Activated CD8-positive, alpha-beta T cell treated with anti-CD3 and anti-CD28 coated beads for 36 hours (primary cell): ENCODE data around the gene FSIP1. TPM values are rescaled to one million over a fixed set of nuclear protein-coding genes. Genes with fewer than 3 reads are reported as not detected.

Experiments
- ATAC-seq: fragments of 200-7000 bp; cut with Tn5 transposase; one replicate; pipeline ENCODE4 v1.10.0; 2021; ENCODE audit warnings: mild to moderate bottlenecking, moderate library complexity
- CTCF ChIA-PET: fragments of 350-600 bp; sonication (Branson Sonifier 250); formaldehyde crosslinking; loops from one replicate; lab custom pipeline; 2021; ENCODE audit warnings: antibody characterized with exemption; lab: Charles Lee
- POLR2A ChIA-PET: fragments of 350-600 bp; sonication (Branson Sonifier 250); formaldehyde crosslinking; loops from one replicate; lab custom pipeline; 2021; ENCODE audit warnings: antibody characterized with exemption; lab: Charles Lee
- DNase-seq: peaks from one replicate; pipeline ENCODE4 v3.0.0-alpha.2; 2020
- H3K27ac Mint-ChIP-seq: one replicate; pipeline ENCODE4 v1.8.0; 2021; ENCODE audit warnings: mild to moderate bottlenecking, mixed read lengths
- H3K27me3 Mint-ChIP-seq: one replicate; pipeline ENCODE4 v1.8.0; 2021; ENCODE audit warnings: mixed read lengths
- H3K36me3 Mint-ChIP-seq: one replicate; pipeline ENCODE4 v1.8.0; 2021; ENCODE audit warnings: low read depth, mixed read lengths
- H3K4me1 Mint-ChIP-seq: one replicate; pipeline ENCODE4 v1.8.0; 2021; ENCODE audit warnings: low read depth, mixed read lengths
- H3K4me3 Mint-ChIP-seq: one replicate; pipeline ENCODE4 v1.8.0; 2021; ENCODE audit warnings: mild to moderate bottlenecking, moderate library complexity, mixed read lengths
- H3K9me3 Mint-ChIP-seq: one replicate; pipeline ENCODE4 v1.8.0; 2021; ENCODE audit warnings: mixed read lengths
- CTCF ChIP-seq: fragments of 200-600 bp; IDR thresholded peaks from one replicate; pipeline ENCODE4 v1.8.0; 2022; ENCODE audit warnings: antibody characterized with exemption, mild to moderate bottlenecking
- intact Hi-C: fragments of 100-400 bp; cut with micrococcal nuclease; formaldehyde crosslinking; loops from one replicate; pipeline ENCODE4 v1.10.0; 2022
- total RNA-seq, 2 experiments: library from RNA; stranded (reverse); gene quantifications; one replicate each; pipeline ENCODE4 v1.2.3, GENCODE V29; 2021

The FSIP1 gene
- total RNA-seq, 2 experiments from 2014 or later, result 0.36 to 0.43 TPM

GRCh38 chr15:39672184-39672583, 110.5 kb downstream of the FSIP1 start:
- DNase-seq (no peak), ATAC-seq (no peak)
- no peak for TF ChIP-seq CTCF
- no peaks in the 10 kb centered on the region for H3K36me3 Mint-ChIP-seq
- H3K4me3 Mint-ChIP-seq, result no peak overlapping the region
- no peak overlapping the region for H3K27ac Mint-ChIP-seq
- no peaks in the 10 kb centered on the region for H3K9me3 Mint-ChIP-seq
- POLR2A ChIA-PET, result no interaction called here
- CTCF ChIA-PET, result no interaction called here
- intact Hi-C loops, result no loop called here
- H3K4me1 Mint-ChIP-seq, result no peaks in the 10 kb centered on the region
- no peaks in the 10 kb centered on the region for H3K27me3 Mint-ChIP-seq

GRCh38 chr15:39670687-39671086, 112.0 kb downstream of the FSIP1 start:
- Mint-ChIP-seq H3K27ac (no peak overlapping the region), H3K4me3 (no peak overlapping the region), H3K9me3 (no peaks in the 10 kb centered on the region), H3K36me3 (no peaks in the 10 kb centered on the region), H3K27me3 (no peaks in the 10 kb centered on the region), H3K4me1 (no peaks in the 10 kb centered on the region)
- ChIA-PET POLR2A (no interaction called here), CTCF (interaction anchor here (4.1 kb wide), 1 partner anchor 16 kb away, joined by 14 read pairs; no protein-coding TSS in a partner anchor)
- intact Hi-C loops, result no loop called here
- ATAC-seq (no peak), DNase-seq (no peak)
- TF ChIP-seq CTCF, result no peak

GRCh38 chr15:39669661-39670060, 113.0 kb downstream of the FSIP1 start:
- no peaks in the 10 kb centered on the region for H3K4me1 Mint-ChIP-seq
- TF ChIP-seq CTCF, result no peak
- no peak overlapping the region for H3K27ac Mint-ChIP-seq
- POLR2A ChIA-PET, result no interaction called here
- DNase-seq (no peak), ATAC-seq (no peak)
- intact Hi-C loops, result loop anchor here (10.0 kb wide), 1 partner anchor 75 kb away; no protein-coding TSS in a partner anchor
- no peaks in the 10 kb centered on the region for H3K9me3 Mint-ChIP-seq
- H3K4me3 Mint-ChIP-seq, result no peak overlapping the region
- H3K27me3 Mint-ChIP-seq, result no peaks in the 10 kb centered on the region
- no peaks in the 10 kb centered on the region for H3K36me3 Mint-ChIP-seq
- CTCF ChIA-PET, result interaction anchor here (0.6 to 4.1 kb wide), 3 partner anchors 17 to 89 kb away, joined by 3 to 14 read pairs (median 4); no protein-coding TSS in a partner anchor

- ChIA-PET CTCF (interaction anchor here (1.0 to 4.1 kb wide), 3 partner anchors 17 to 89 kb away, joined by 4 to 14 read pairs (median 4); partner anchors contain the start of gene THBS1), POLR2A (no interaction called here)
- Mint-ChIP-seq H3K27ac (no peak overlapping the region), H3K9me3 (no peaks in the 10 kb centered on the region), H3K4me3 (no peak overlapping the region), H3K27me3 (no peaks in the 10 kb centered on the region), H3K36me3 (no peaks in the 10 kb centered on the region), H3K4me1 (no peaks in the 10 kb centered on the region)
- no peak for TF ChIP-seq CTCF
- DNase-seq (no peak), ATAC-seq (no peak)
- intact Hi-C loops, result loop anchor here (10.0 kb wide), 1 partner anchor 74 kb away; no protein-coding TSS in a partner anchor
Observed at GRCh38 chr15:39669241-39669640, 113.4 kb downstream of the FSIP1 start.

GRCh38 chr15:39668457-39668856, 114.2 kb downstream of the FSIP1 start:
- Mint-ChIP-seq H3K36me3 (no peaks in the 10 kb centered on the region), H3K4me3 (no peak overlapping the region), H3K4me1 (no peaks in the 10 kb centered on the region), H3K27ac (no peak overlapping the region), H3K9me3 (no peaks in the 10 kb centered on the region), H3K27me3 (no peaks in the 10 kb centered on the region)
- CTCF ChIA-PET, result interaction anchor here (1.0 to 4.1 kb wide), 2 partner anchors 18 to 88 kb away, joined by 4 to 14 read pairs; partner anchors contain the start of gene THBS1
- no peak for ATAC-seq
- TF ChIP-seq CTCF, result no peak
- DNase-seq, result no peak
- POLR2A ChIA-PET, result no interaction called here
- intact Hi-C loops, result loop anchor here (10.0 kb wide), 1 partner anchor 74 kb away; no protein-coding TSS in a partner anchor
